Mesenchymal stem cell (in vitro differentiated cells and primary cell): ENCODE measurements around the gene ZFAND6. TPM values are rescaled to one million over a fixed set of nuclear protein-coding genes. Genes with fewer than 3 reads are reported as not detected.

Experiments used
- DNase-seq: peaks from one replicate; pipeline ENCODE4 v3.0.0-alpha.2; 2013
- H2AFZ ChIP-seq: one replicate; pipeline ENCODE4 v1.6.1; 2013; ENCODE audit warnings: low read depth, mild to moderate bottlenecking, control low read depth, inconsistent platforms, low read length, moderate library complexity
- H2AK5ac ChIP-seq: 2 replicates; pipeline ENCODE4 v1.6.1; 2013; ENCODE audit warnings: low read length, moderate library complexity, mild to moderate bottlenecking, inconsistent platforms; ENCODE audit not compliant: severe bottlenecking
- H2BK120ac ChIP-seq: one replicate; pipeline ENCODE4 v1.6.1; 2013; ENCODE audit warnings: low read depth, mild to moderate bottlenecking, inconsistent platforms, low read length, moderate library complexity
- H2BK12ac ChIP-seq, 2 experiments: one replicate each; pipeline ENCODE4 v1.6.1; 2013; ENCODE audit warnings: inconsistent platforms in 2 of 2, low read length in 2 of 2, mild to moderate bottlenecking in 2 of 2, moderate library complexity in 2 of 2, control low read depth in 1 of 2
- H2BK15ac ChIP-seq: one replicate; pipeline ENCODE4 v1.6.1; 2013; ENCODE audit warnings: mild to moderate bottlenecking, low read depth, inconsistent platforms; ENCODE audit not compliant: poor library complexity, severe bottlenecking
- H2BK5ac ChIP-seq: 2 replicates; pipeline ENCODE4 v1.6.1; 2013; ENCODE audit warnings: low read depth, mild to moderate bottlenecking, low read length, control low read depth, inconsistent platforms; ENCODE audit not compliant: poor library complexity, severe bottlenecking
- H3K14ac ChIP-seq, 2 experiments: one replicate each; pipeline ENCODE4 v1.6.1; 2013; ENCODE audit warnings: inconsistent platforms in 2 of 2, low read length in 2 of 2, control low read depth in 1 of 2, mild to moderate bottlenecking in 1 of 2, moderate library complexity in 1 of 2
- H3K18ac ChIP-seq, 2 experiments: one replicate each; pipeline ENCODE4 v1.6.1; 2013; ENCODE audit warnings: inconsistent platforms in 2 of 2, low read length in 2 of 2, control low read depth in 1 of 2, low read depth in 1 of 2, mild to moderate bottlenecking in 1 of 2
- H3K23ac ChIP-seq, 2 experiments: one replicate each; pipeline ENCODE4 v1.6.1; 2013; ENCODE audit warnings: inconsistent platforms in 2 of 2, low read length in 2 of 2, mild to moderate bottlenecking in 2 of 2, moderate library complexity in 2 of 2, control low read depth in 1 of 2
- H3K27ac ChIP-seq: 2 replicates; pipeline ENCODE4 v1.5.1; 2013; ENCODE audit warnings: mild to moderate bottlenecking, moderate library complexity, low read length, control low read depth, inconsistent platforms; ENCODE audit not compliant: poor library complexity, severe bottlenecking
- H3K27me3 ChIP-seq, 2 experiments: 2 replicates each; pipeline versions ENCODE4 v1.6.1 to v1.7.0; 2013; ENCODE audit warnings: low read length in 2 of 2, mild to moderate bottlenecking in 2 of 2, moderate library complexity in 2 of 2, control low read depth in 1 of 2, inconsistent platforms in 1 of 2; ENCODE audit not compliant: control insufficient read depth in 1 of 2, insufficient read depth in 1 of 2
- H3K36me3 ChIP-seq, 2 experiments: 2 replicates each; pipeline versions ENCODE4 v1.6.1 to v1.7.0; 2013; ENCODE audit warnings: low read length in 2 of 2, control low read depth in 1 of 2, inconsistent platforms in 1 of 2, low read depth in 1 of 2, mild to moderate bottlenecking in 1 of 2; ENCODE audit not compliant: insufficient read depth in 2 of 2, control insufficient read depth in 1 of 2
- H3K4ac ChIP-seq, 2 experiments: one replicate each; pipeline ENCODE4 v1.6.1; 2013; ENCODE audit warnings: inconsistent platforms in 2 of 2, low read length in 2 of 2, mild to moderate bottlenecking in 2 of 2, moderate library complexity in 2 of 2, control low read depth in 1 of 2, low read depth in 1 of 2
- H3K4me1 ChIP-seq: 2 replicates; pipeline ENCODE4 v1.6.1; 2013; ENCODE audit warnings: low read depth, low read length, control low read depth; ENCODE audit not compliant: control insufficient read depth, insufficient read depth
- H3K4me2 ChIP-seq: 2 replicates; pipeline ENCODE4 v1.6.1; 2013; ENCODE audit warnings: low read length, mild to moderate bottlenecking, inconsistent platforms; ENCODE audit not compliant: poor library complexity, severe bottlenecking
- H3K4me3 ChIP-seq, 2 experiments: 2 replicates each; pipeline versions ENCODE4 v1.5.1 to v1.7.0; 2013; ENCODE audit warnings: low read length in 2 of 2, mild to moderate bottlenecking in 2 of 2, control low read depth in 1 of 2, low read depth in 1 of 2; ENCODE audit not compliant: insufficient read depth in 1 of 2
- H3K79me1 ChIP-seq: replicated peaks from 2 replicates; pipeline ENCODE4 v1.6.1; 2013; ENCODE audit warnings: mild to moderate bottlenecking, control low read depth, low read length, inconsistent platforms; ENCODE audit not compliant: poor library complexity, severe bottlenecking
- H3K9ac ChIP-seq: 2 replicates; pipeline ENCODE4 v1.7.0; 2013; ENCODE audit warnings: mild to moderate bottlenecking, low read length, moderate library complexity
- H3K9me3 ChIP-seq: 2 replicates; pipeline ENCODE4 v1.7.0; 2013; ENCODE audit warnings: mild to moderate bottlenecking, low read length; ENCODE audit not compliant: control insufficient read depth
- H4K8ac ChIP-seq: one replicate; pipeline ENCODE4 v1.6.1; 2013; ENCODE audit warnings: inconsistent platforms, mild to moderate bottlenecking, low read length, moderate library complexity
- H4K91ac ChIP-seq: one replicate; pipeline ENCODE4 v1.6.1; 2013; ENCODE audit warnings: mild to moderate bottlenecking, low read length, inconsistent platforms
- WGBS: methylation state at CpG from one replicate; pipeline ENCODE4 v1.1.7; 2013; ENCODE audit warnings: mixed read lengths; 5-methylcytosine and 5-hydroxymethylcytosine counted together
- small RNA-seq: library from polyadenylated mRNA; stranded (forward); fragments of <200 nt; extraction: miRNeasy Mini kit (QIAGEN cat#:217004); gene quantifications from one replicate; pipeline ENCODE3, GENCODE V24; 2013; ENCODE audit warnings: low read depth

Gene ZFAND6

DNA sequence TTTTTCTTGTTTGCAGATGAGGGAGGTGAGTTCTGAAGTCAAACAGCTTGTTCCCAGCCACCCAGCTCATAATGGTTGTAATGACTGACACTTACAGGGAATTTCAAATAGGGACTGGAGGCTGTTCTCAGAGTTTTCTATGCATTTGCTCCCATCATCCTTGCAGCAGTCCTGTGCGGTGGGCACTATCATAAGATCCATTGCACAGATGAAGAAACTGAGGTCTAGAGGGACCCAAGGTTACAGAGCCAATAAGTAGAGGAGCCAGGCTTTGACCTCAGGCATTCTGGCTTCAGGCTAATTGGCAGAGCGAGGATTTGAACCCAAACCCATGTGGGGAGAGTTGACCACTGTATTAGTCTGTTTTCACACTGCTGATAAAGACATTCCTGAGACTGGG is 125.7 kb downstream of the ZFAND6 start:
- H3K18ac ChIP-seq, result no peak overlapping the region

DNA sequence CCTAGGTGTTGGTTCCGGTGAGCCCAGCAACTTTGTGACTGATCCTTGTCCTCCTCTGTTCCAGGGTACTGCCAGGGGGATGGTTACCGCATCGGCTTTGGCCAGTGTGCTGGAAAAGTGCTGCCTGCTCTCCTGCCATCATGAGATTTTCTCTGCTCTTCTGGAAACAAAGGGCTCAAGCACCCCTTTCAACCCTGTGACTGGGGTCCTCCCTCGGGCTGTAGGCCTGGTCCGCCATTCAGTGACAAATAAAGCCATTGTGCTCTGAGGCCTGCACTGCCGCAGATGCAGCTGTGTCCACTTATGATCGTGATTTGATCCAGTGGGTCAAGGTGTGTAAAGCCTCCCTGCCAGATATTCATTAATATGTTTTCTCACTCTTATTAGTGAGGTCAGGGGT is 126.6 kb downstream of the ZFAND6 start:
- DNase-seq, result no peak
- no peak overlapping the region for H3K23ac ChIP-seq
- no peak overlapping the region for H2AFZ ChIP-seq
- no peak overlapping the region for H2BK12ac ChIP-seq
- H3K4me2 ChIP-seq, result no peak overlapping the region
- H3K4me1 ChIP-seq, result peaks cover 1% of the 10 kb centered on the region
- H2AK5ac ChIP-seq, result no peak overlapping the region
- H3K27ac ChIP-seq, result no peak overlapping the region
- no peak overlapping the region for H2BK120ac ChIP-seq
- no peaks in the 10 kb centered on the region for H3K9me3 ChIP-seq
- H3K9ac ChIP-seq, result no peak overlapping the region
- H4K8ac ChIP-seq, result no peak overlapping the region
- no peak overlapping the region for H3K4me3 ChIP-seq
- no peak overlapping the region for H2BK5ac ChIP-seq
- H2BK15ac ChIP-seq, result no peak overlapping the region
- no peak overlapping the region for H3K14ac ChIP-seq
- no peak overlapping the region for H4K91ac ChIP-seq
- H3K36me3 ChIP-seq, result peaks cover 42 to 80% of the 10 kb centered on the region in 2 experiments
- 97% methylated on average over 6 of the region's 7 CpGs for WGBS
- no peak overlapping the region for H3K18ac ChIP-seq
- no peaks in the 10 kb centered on the region for H3K27me3 ChIP-seq
- H3K4ac ChIP-seq, result no peak overlapping the region
- no peaks in the 10 kb centered on the region for H3K79me1 ChIP-seq

More for the DNA sequence above, 125.7 kb downstream of the ZFAND6 start:
- DNase-seq, result no peak
- Histone ChIP-seq H3K4me3 (no peak overlapping the region), H4K8ac (no peak overlapping the region), H3K27me3 (no peaks in the 10 kb centered on the region), H2BK5ac (no peak overlapping the region), H3K27ac (no peak overlapping the region), H3K9ac (no peak overlapping the region), H3K14ac (no peak overlapping the region), H3K4me2 (no peak overlapping the region), H2BK15ac (no peak overlapping the region), H3K4me1 (peaks cover 1% of the 10 kb centered on the region), H4K91ac (no peak overlapping the region), H2BK12ac (no peak overlapping the region), H3K36me3 (peaks cover 51 to 89% of the 10 kb centered on the region in 2 experiments), H3K9me3 (no peaks in the 10 kb centered on the region), H2AFZ (no peak overlapping the region), H3K79me1 (no peaks in the 10 kb centered on the region), H3K23ac (no peak overlapping the region), H3K4ac (no peak overlapping the region), H2AK5ac (no peak overlapping the region), H2BK120ac (no peak overlapping the region)
- 95% methylated on average over 2 of the region's 2 CpGs for WGBS

DNA sequence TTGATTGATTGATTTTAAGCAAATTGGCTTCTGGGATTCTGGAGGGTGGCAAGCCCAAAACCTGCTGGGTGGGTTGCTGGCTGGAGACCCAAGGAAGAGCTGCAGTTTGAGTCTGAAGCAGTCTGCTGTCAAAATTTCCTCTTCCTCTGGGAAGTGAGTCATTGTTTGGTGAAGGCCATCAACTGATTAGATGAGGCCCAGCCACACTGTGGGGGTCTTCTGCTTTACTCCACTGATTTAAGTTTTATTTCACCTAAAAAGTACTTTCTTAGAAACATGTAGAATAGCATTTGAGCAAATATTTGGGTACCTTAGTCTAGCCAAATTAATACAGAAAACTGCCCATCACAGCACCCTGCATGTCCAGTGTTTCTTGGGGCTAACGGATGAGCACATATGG is 127.1 kb downstream of the ZFAND6 start:
- Histone ChIP-seq H3K4ac (no peak overlapping the region), H3K4me3 (no peak overlapping the region), H4K8ac (no peak overlapping the region), H3K9me3 (no peaks in the 10 kb centered on the region), H3K36me3 (peaks cover 38 to 75% of the 10 kb centered on the region in 2 experiments), H2AK5ac (no peak overlapping the region), H3K79me1 (no peaks in the 10 kb centered on the region), H3K4me1 (peaks cover 1% of the 10 kb centered on the region), H3K14ac (no peak overlapping the region), H3K4me2 (no peak overlapping the region), H3K23ac (no peak overlapping the region), H3K9ac (no peak overlapping the region), H3K27me3 (no peaks in the 10 kb centered on the region), H3K27ac (no peak overlapping the region), H2BK120ac (no peak overlapping the region), H2AFZ (no peak overlapping the region), H2BK15ac (no peak overlapping the region), H2BK12ac (no peak overlapping the region), H3K18ac (no peak overlapping the region), H4K91ac (no peak overlapping the region), H2BK5ac (no peak overlapping the region)
- 100% methylated on average over 1 of the region's 1 CpG for WGBS
- DNase-seq, result no peak

Small RNA genes within 50 kb of the gene (small RNA-seq; reads per million reads assigned to genes)
- gene RF00017, result not detected
